HepG2 (cell line): Measurements from ENCODE around the gene FXYD6. TPM values are rescaled to one million over a fixed set of nuclear protein-coding genes. Genes with fewer than 3 reads are reported as not detected.

Experiments
- FOXA3 ChIP-seq: IDR thresholded peaks from 2 replicates; pipeline ENCODE4 v1.6.1; 2016; ENCODE audit warnings: missing genetic modification reagents, missing compliant biosample characterization
- HNRNPLL ChIP-seq: fragments of 200-400 bp; formaldehyde crosslinking; IDR thresholded peaks from 2 replicates; pipeline ENCODE4 v1.6.1; 2017; ENCODE audit warnings: mild to moderate bottlenecking, low read depth, low read length; ENCODE audit not compliant: poor library complexity, severe bottlenecking
- HOXA3 ChIP-seq: sonication (generic); formaldehyde crosslinking; IDR thresholded peaks from 2 replicates; pipeline ENCODE4 v1.5.0; 2020; ENCODE audit warnings: missing genetic modification reagents
- MBD4 ChIP-seq: IDR thresholded peaks from 2 replicates; pipeline ENCODE4 v1.6.1; 2012; ENCODE audit warnings: low read length, inconsistent platforms, borderline replicate concordance
- RBAK ChIP-seq: sonication (generic); formaldehyde crosslinking; IDR thresholded peaks from 2 replicates; pipeline ENCODE4 v1.5.1; 2020; ENCODE audit warnings: mild to moderate bottlenecking, missing genetic modification reagents
- SRSF1 ChIP-seq: fragments of 200-400 bp; formaldehyde crosslinking; optimal IDR thresholded peaks from 2 replicates; pipeline ENCODE3; 2017; ENCODE audit warnings: mild to moderate bottlenecking, low read depth, low read length, moderate library complexity
- U2AF1 ChIP-seq: fragments of 200-400 bp; formaldehyde crosslinking; optimal IDR thresholded peaks from 2 replicates; pipeline ENCODE3; 2017; ENCODE audit warnings: mild to moderate bottlenecking, low read depth, low read length
- ZBTB42 ChIP-seq: sonication (generic); formaldehyde crosslinking; IDR thresholded peaks from 2 replicates; pipeline ENCODE4 v1.5.0; 2020; ENCODE audit warnings: mild to moderate bottlenecking, missing genetic modification reagents
- ZNF234 ChIP-seq: sonication (generic); formaldehyde crosslinking; conservative IDR thresholded peaks from 2 replicates; pipeline ENCODE4 v1.5.1; 2020; ENCODE audit warnings: mild to moderate bottlenecking, missing genetic modification reagents
- ZNF343 ChIP-seq: sonication (generic); formaldehyde crosslinking; IDR thresholded peaks from 2 replicates; pipeline ENCODE4 v1.4.0; 2020; ENCODE audit warnings: mild to moderate bottlenecking, missing genetic modification reagents
- ZNF546 ChIP-seq: sonication (generic); formaldehyde crosslinking; conservative IDR thresholded peaks from 2 replicates; pipeline ENCODE4 v1.8.1; 2023; ENCODE audit warnings: mild to moderate bottlenecking, missing genetic modification reagents
- ZNF577 ChIP-seq: sonication (generic); formaldehyde crosslinking; IDR thresholded peaks from 2 replicates; pipeline ENCODE4 v1.4.0; 2020; ENCODE audit warnings: mild to moderate bottlenecking, low read depth, missing genetic modification reagents, borderline replicate concordance
- ZNF777 ChIP-seq: sonication (generic); formaldehyde crosslinking; IDR thresholded peaks from 2 replicates; pipeline ENCODE4 v1.4.0; 2020; ENCODE audit warnings: missing genetic modification reagents
- polyA plus RNA-seq, 8 experiments: library from polyadenylated mRNA; depleted of rRNA in 3 of 8; stranded (reverse) in 7 of 8; unstranded in 1 of 8; fragments of >200 nt; fragmentation: Illumina TruSeq in 4 of 8; extraction: Trizol in 4 of 8; gene quantifications; 2 replicates each; pipeline versions ENCODE4 v1.2.1 to v1.2.3, GENCODE V29; 2011 to 2016; ENCODE audit warnings: low read depth in 4 of 8, missing spikeins in 1 of 8, mixed read lengths in 1 of 8; ENCODE audit not compliant: insufficient read depth in 1 of 8
- total RNA-seq, 5 experiments: library from RNA; depleted of rRNA; stranded (reverse); fragments of >200 nt; fragmentation: Illumina TruSeq; extraction: Trizol; gene quantifications; 2 replicates each; pipeline ENCODE4 v1.2.3, GENCODE V29; 2016; ENCODE audit warnings: low read depth in 1 of 5
- TF ChIP-seq, protein P1 (sequence below): sonication (generic); formaldehyde crosslinking; IDR thresholded peaks from 2 replicates; pipeline ENCODE4 v1.8.0; 2022; ENCODE audit warnings: mild to moderate bottlenecking, missing genetic modification reagents, borderline replicate concordance
- TF ChIP-seq, protein P2 (sequence below): IDR thresholded peaks from 2 replicates; pipeline ENCODE4 v1.6.1; 2016; ENCODE audit warnings: control low read depth
- TF ChIP-seq, protein P3 (sequence below): sonication (generic); formaldehyde crosslinking; IDR thresholded peaks from 2 replicates; pipeline ENCODE4 v1.5.1; 2020; ENCODE audit warnings: missing genetic modification reagents, mild to moderate bottlenecking, borderline replicate concordance
- TF ChIP-seq, protein P4 (sequence below): sonication (generic); formaldehyde crosslinking; IDR thresholded peaks from 2 replicates; pipeline ENCODE4 v1.8.0; 2022; ENCODE audit warnings: mild to moderate bottlenecking, missing genetic modification reagents, moderate library complexity
- TF ChIP-seq, protein P5 (sequence below): sonication (generic); formaldehyde crosslinking; IDR thresholded peaks from 2 replicates; pipeline ENCODE4 v1.5.1; 2020; ENCODE audit warnings: mild to moderate bottlenecking, missing genetic modification reagents, borderline replicate concordance

Gene FXYD6
- total and polyA plus RNA-seq, 2 of the 13 experiments (the other 11 are each of a cell fraction or from before 2014, with no cell fraction given) = not detected

DNA sequence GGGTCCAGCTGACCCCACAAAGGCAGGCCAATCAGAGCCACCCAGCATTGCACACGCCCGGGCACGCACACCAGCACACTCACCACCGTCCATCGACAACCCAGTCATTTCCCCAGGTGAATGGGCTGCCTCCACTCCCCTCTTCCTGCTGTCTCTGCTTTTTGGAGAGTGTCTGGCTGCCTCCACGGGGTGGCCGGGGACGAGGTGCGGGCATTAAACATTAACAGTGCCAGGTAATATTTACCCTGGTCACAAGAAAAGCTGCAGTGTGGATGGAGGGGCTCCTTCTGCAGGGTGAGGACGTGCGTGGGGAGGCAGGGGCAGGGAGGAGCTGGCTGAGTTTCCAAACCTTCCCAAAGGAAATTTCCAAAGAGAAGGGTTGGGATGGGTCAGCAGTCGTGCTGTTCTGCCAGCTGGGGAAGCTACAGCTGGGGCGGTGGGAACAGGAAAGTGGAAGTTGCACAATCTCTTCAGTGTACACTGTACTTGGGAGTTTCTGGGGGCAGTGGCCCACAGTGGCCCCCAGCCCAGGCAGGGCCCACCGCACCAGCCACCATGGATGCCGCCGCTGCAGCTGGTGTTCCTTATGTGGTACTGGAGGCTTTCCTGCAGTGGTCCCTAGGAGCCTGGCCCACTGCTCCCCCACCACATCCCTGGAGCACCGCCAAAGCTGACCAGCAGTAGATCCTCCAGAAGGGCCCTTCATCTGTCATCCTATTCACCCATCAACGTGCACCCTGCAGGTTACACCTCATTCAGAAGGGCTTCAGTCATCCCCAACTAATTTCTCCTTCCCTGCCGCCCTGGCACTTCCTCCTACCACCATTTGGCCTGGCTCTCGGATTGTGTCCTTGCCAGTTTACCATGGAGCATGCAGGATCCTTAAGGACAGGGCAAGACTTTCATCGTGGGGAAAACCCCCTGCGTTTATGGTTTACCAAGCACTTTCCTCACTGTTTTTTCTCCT, 51.6 kb downstream of the FXYD6 start, which contains the start of gene FXYD2 (continued):
- TF ChIP-seq, protein P1, sequence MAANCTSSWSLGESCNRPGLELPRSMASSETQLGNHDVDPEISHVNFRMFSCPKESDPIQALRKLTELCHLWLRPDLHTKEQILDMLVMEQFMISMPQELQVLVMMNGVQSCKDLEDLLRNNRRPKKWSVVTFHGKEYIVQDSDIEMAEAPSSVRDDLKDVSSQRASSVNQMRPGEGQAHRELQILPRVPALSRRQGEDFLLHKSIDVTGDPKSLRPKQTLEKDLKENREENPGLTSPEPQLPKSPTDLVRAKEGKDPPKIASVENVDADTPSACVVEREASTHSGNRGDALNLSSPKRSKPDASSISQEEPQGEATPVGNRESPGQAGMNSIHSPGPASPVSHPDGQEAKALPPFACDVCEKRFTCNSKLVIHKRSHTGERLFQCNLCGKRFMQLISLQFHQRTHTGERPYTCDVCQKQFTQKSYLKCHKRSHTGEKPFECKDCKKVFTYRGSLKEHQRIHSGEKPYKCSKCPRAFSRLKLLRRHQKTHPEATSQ = no peak
- TF ChIP-seq, protein P2, sequence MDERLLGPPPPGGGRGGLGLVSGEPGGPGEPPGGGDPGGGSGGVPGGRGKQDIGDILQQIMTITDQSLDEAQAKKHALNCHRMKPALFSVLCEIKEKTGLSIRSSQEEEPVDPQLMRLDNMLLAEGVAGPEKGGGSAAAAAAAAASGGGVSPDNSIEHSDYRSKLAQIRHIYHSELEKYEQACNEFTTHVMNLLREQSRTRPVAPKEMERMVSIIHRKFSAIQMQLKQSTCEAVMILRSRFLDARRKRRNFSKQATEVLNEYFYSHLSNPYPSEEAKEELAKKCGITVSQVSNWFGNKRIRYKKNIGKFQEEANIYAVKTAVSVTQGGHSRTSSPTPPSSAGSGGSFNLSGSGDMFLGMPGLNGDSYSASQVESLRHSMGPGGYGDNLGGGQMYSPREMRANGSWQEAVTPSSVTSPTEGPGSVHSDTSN (CRISPR knock-in tag) = no peak
- TF ChIP-seq HOXA3 (CRISPR knock-in tag) (peak; percentile 37; the same call in 1 of the 2 replicates), ZNF777 (CRISPR knock-in tag) (no peak), FOXA3 (CRISPR knock-in tag) (no peak), U2AF1 (no peak), ZNF234 (CRISPR knock-in tag) (no peak), MBD4 (no peak), ZNF343 (CRISPR knock-in tag) (no peak), ZNF546 (CRISPR knock-in tag) (no peak), ZNF577 (CRISPR knock-in tag) (no peak), SRSF1 (no peak), RBAK (CRISPR knock-in tag) (no peak), ZBTB42 (CRISPR knock-in tag) (no peak), HNRNPLL (peak; percentile 38)
- TF ChIP-seq, protein P3, sequence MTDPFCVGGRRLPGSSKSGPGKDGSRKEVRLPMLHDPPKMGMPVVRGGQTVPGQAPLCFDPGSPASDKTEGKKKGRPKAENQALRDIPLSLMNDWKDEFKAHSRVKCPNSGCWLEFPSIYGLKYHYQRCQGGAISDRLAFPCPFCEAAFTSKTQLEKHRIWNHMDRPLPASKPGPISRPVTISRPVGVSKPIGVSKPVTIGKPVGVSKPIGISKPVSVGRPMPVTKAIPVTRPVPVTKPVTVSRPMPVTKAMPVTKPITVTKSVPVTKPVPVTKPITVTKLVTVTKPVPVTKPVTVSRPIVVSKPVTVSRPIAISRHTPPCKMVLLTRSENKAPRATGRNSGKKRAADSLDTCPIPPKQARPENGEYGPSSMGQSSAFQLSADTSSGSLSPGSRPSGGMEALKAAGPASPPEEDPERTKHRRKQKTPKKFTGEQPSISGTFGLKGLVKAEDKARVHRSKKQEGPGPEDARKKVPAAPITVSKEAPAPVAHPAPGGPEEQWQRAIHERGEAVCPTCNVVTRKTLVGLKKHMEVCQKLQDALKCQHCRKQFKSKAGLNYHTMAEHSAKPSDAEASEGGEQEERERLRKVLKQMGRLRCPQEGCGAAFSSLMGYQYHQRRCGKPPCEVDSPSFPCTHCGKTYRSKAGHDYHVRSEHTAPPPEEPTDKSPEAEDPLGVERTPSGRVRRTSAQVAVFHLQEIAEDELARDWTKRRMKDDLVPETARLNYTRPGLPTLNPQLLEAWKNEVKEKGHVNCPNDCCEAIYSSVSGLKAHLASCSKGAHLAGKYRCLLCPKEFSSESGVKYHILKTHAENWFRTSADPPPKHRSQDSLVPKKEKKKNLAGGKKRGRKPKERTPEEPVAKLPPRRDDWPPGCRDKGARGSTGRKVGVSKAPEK (CRISPR knock-in tag) = no peak
- TF ChIP-seq, protein P4, sequence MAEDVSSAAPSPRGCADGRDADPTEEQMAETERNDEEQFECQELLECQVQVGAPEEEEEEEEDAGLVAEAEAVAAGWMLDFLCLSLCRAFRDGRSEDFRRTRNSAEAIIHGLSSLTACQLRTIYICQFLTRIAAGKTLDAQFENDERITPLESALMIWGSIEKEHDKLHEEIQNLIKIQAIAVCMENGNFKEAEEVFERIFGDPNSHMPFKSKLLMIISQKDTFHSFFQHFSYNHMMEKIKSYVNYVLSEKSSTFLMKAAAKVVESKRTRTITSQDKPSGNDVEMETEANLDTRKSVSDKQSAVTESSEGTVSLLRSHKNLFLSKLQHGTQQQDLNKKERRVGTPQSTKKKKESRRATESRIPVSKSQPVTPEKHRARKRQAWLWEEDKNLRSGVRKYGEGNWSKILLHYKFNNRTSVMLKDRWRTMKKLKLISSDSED (CRISPR knock-in tag) = 0 out of 2 replicates have a peak, but pooled peaks have one; percentile 49
- TF ChIP-seq, protein P5, sequence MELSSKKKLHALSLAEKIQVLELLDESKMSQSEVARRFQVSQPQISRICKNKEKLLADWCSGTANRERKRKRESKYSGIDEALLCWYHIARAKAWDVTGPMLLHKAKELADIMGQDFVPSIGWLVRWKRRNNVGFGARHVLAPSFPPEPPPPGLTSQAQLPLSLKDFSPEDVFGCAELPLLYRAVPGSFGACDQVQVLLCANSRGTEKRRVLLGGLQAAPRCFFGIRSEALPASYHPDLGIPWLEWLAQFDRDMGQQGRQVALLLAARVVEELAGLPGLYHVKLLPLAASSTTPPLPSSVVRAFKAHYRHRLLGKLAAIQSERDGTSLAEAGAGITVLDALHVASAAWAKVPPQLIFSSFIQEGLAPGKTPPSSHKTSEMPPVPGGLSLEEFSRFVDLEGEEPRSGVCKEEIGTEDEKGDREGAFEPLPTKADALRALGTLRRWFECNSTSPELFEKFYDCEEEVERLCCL (CRISPR knock-in tag) = no peak
